Measurements from ENCODE around the gene OBSCN.
A peak's percentile ranks its signal among the peaks of the same experiment; 100 is the strongest.

OBSCN gene

DNA sequence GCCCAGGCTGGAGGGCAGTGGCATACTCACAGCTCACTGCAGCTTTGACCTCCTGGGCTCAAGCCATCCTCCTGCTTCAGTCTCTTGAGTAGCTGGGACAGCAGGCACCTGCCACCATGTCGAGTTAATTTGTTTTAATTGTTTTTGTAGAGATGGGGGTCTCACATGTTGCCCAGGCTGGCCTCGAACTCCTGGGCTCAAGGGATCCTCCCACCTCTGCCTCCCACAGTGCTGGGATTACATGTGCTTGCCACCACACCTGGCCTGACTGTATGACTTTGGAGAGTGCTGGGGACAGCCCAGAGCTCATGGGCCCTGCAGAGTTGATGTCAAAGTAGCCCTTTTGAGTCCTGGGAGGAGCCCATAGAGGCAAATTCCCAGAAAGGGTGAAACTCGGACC, 1.8 kb downstream of the OBSCN start:
- Histone ChIP-seq H3K27ac (ENCODE audit: low read depth in 2 of 2, low read length in 2 of 2) (no peak overlapping the region), H3K4me1 (ENCODE audit: control insufficient read depth in 2 of 2, insufficient read depth in 2 of 2, low read length in 2 of 2) (no peaks in the 10 kb centered on the region), H3K9ac (ENCODE audit: low read depth in 1 of 2, low read length in 2 of 2) (no peak overlapping the region), H3K36me3 (ENCODE audit: control insufficient read depth in 2 of 2, insufficient read depth in 2 of 2, low read length in 2 of 2) (no peaks in the 10 kb centered on the region), H3K9me3 (ENCODE audit: control insufficient read depth in 2 of 2, low read length in 2 of 2) (no peaks in the 10 kb centered on the region), H3K27me3 (ENCODE audit: control insufficient read depth in 2 of 2, insufficient read depth in 2 of 2, low read length in 2 of 2) (peaks cover 0 to 4% of the 10 kb centered on the region in 2 donors), H3K4me3 (ENCODE audit: low read length in 2 of 2) (no peak overlapping the region)

DNA sequence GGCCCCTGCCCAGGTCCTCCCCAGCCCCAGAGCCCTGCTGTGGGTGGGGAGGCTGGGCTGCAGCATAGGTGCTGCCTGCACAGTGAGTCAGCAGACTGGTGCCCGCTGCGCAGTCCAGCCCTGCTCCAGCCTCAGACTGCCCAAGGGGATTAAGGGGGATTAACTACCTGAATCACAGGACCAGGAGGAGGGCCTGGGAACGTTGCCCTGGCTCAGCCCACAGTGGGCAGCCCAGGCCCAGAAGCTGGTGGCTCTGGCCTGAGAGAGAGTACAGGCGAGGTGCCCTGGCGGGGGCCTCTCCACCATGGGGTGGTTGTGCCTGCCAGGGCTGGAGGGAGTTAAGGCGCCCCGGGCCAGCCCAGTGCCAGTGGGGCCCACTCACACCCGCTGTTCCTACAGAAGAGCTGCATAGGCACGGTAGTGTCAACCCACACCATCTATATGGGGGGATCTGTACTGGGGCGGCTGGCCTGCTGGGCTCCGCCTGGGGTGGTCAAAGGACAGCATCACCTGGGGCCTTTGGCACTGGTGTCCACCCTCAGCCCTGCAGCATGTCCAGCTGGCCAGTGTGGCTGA, 2.3 kb downstream of the OBSCN start:
- Histone ChIP-seq H3K27me3 (ENCODE audit: control insufficient read depth in 2 of 2, insufficient read depth in 2 of 2, low read length in 2 of 2) (peaks cover 0 to 4% of the 10 kb centered on the region in 2 donors), H3K9me3 (ENCODE audit: control insufficient read depth in 2 of 2, low read length in 2 of 2) (no peaks in the 10 kb centered on the region), H3K36me3 (ENCODE audit: control insufficient read depth in 2 of 2, insufficient read depth in 2 of 2, low read length in 2 of 2) (no peaks in the 10 kb centered on the region), H3K4me1 (ENCODE audit: control insufficient read depth in 2 of 2, insufficient read depth in 2 of 2, low read length in 2 of 2) (no peaks in the 10 kb centered on the region), H3K27ac (ENCODE audit: low read depth in 2 of 2, low read length in 2 of 2) (no peak overlapping the region), H3K4me3 (ENCODE audit: low read length in 2 of 2) (no peak overlapping the region), H3K9ac (ENCODE audit: low read depth in 1 of 2, low read length in 2 of 2) (no peak overlapping the region)

DNA sequence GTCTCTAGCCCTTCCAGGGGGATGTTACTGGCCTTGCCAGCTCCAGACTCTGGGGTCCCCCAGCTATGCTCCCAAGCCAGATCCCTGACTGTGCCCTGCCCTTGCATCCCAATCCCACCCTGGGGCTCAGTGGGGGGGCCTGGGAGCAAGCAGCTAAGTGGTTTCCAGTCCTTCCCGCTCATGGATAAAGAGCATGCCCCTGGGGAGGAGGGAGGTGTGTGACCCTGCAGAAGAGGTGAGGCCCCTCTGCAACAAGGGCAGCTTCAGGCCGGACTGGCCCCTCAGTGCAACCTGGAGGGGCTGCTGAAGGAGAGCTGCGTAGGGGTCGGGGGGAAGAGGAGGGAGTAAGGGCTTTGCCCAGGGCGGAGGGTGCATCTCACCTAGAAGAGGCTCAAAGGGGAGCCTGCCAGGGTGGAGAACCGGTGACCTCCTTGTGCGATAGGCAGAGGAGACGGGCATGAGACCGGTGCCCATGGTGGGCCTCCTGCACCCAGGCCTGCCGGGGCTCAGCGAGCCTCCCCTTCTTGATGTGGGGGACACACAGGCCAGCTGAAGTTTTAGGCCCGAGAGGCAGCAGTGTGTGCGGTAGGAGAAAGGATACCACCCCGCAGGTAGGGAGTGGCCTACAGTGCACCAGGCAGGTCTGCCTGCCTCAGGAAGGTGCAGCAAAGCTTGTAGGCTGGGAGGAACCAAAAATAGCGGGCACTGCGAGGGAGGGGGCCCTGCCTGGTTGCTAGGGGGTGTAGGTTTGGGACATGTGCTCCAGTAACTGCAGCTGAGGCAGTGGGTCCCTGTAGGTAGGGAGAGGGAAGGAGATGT, 3.1 kb downstream of the OBSCN start:
- Histone ChIP-seq H3K9me3 (ENCODE audit: control insufficient read depth in 2 of 2, low read length in 2 of 2) (no peaks in the 10 kb centered on the region), H3K27ac (ENCODE audit: low read depth in 2 of 2, low read length in 2 of 2) (no peak overlapping the region), H3K4me3 (ENCODE audit: low read length in 2 of 2) (no peak overlapping the region)

DNA sequence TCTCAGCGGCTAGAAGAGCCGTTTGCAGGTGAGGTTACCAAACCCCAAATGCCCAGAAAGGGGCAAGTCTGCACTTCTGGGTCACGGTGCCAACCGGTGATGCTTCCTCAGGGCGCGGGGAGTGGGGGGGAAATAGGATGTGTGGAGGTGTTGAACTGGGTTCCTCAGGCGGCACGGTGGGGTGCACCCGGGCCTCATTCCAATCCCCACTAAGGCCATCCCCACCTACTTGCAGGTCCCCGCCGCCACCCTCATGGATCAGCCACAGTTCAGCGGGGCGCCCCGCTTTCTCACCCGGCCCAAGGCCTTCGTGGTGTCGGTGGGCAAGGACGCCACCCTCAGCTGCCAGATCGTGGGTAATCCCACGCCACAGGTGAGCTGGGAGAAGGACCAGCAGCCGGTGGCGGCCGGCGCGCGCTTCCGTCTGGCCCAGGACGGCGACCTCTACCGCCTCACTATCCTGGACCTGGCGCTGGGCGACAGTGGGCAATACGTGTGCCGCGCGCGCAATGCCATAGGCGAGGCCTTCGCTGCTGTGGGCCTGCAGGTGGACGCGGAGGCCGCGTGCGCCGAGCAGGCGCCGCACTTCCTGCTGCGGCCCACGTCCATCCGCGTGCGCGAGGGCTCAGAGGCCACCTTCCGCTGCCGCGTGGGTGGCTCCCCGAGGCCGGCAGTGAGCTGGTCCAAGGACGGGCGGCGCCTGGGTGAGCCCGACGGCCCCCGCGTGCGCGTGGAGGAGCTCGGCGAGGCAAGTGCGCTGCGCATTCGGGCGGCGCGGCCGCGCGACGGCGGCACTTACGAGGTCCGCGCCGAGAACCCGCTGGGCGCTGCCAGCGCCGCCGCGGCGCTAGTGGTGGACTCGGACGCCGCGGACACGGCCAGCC, 3.9 kb downstream of the OBSCN start:
- no peaks in the 10 kb centered on the region for H3K4me1 ChIP-seq (ENCODE audit: control insufficient read depth in 2 of 2, insufficient read depth in 2 of 2, low read length in 2 of 2)
- no peak overlapping the region for H3K4me3 ChIP-seq (ENCODE audit: low read length in 2 of 2)
- H3K9me3 ChIP-seq (ENCODE audit: control insufficient read depth in 2 of 2, low read length in 2 of 2), result no peaks in the 10 kb centered on the region
- H3K27ac ChIP-seq (ENCODE audit: low read depth in 2 of 2, low read length in 2 of 2), result no peak overlapping the region
- H3K36me3 ChIP-seq (ENCODE audit: control insufficient read depth in 2 of 2, insufficient read depth in 2 of 2, low read length in 2 of 2), result no peaks in the 10 kb centered on the region
- no peaks in the 10 kb centered on the region for H3K27me3 ChIP-seq (ENCODE audit: control insufficient read depth in 2 of 2, insufficient read depth in 2 of 2, low read length in 2 of 2)
- H3K9ac ChIP-seq (ENCODE audit: low read depth in 1 of 2, low read length in 2 of 2), result no peak overlapping the region

More for the DNA sequence above, 3.1 kb downstream of the OBSCN start:
- Histone ChIP-seq H3K4me1 (ENCODE audit: control insufficient read depth in 2 of 2, insufficient read depth in 2 of 2, low read length in 2 of 2) (no peaks in the 10 kb centered on the region), H3K36me3 (ENCODE audit: control insufficient read depth in 2 of 2, insufficient read depth in 2 of 2, low read length in 2 of 2) (no peaks in the 10 kb centered on the region), H3K9ac (ENCODE audit: low read depth in 1 of 2, low read length in 2 of 2) (no peak overlapping the region), H3K27me3 (ENCODE audit: control insufficient read depth in 2 of 2, insufficient read depth in 2 of 2, low read length in 2 of 2) (peaks cover 0 to under 1% of the 10 kb centered on the region in 2 donors)

DNA sequence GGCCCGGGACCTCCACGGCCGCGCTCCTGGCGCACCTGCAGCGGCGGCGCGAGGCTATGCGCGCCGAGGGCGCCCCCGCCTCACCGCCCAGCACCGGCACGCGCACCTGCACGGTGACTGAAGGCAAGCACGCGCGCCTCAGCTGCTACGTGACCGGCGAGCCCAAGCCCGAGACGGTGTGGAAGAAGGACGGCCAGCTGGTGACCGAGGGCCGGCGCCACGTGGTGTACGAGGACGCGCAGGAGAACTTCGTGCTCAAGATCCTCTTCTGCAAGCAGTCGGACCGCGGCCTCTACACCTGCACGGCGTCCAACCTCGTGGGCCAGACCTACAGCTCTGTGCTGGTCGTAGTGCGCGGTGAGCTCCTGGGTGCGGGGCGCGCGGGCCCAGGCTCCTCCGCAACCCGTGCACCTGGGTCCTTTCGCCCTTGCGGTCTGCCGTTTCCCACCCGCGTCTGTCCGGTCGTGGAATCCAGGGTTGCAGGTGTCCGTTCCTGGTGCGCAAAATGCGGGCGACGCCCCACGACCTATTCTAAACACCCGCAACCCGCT, 4.6 kb downstream of the OBSCN start:
- Histone ChIP-seq H3K27me3 (ENCODE audit: control insufficient read depth in 2 of 2, insufficient read depth in 2 of 2, low read length in 2 of 2) (no peaks in the 10 kb centered on the region), H3K9me3 (ENCODE audit: control insufficient read depth in 2 of 2, low read length in 2 of 2) (no peaks in the 10 kb centered on the region), H3K9ac (ENCODE audit: low read depth in 1 of 2, low read length in 2 of 2) (no peak overlapping the region), H3K36me3 (ENCODE audit: control insufficient read depth in 2 of 2, insufficient read depth in 2 of 2, low read length in 2 of 2) (no peaks in the 10 kb centered on the region), H3K4me3 (ENCODE audit: low read length in 2 of 2) (no peak overlapping the region), H3K27ac (ENCODE audit: low read depth in 2 of 2, low read length in 2 of 2) (no peak overlapping the region), H3K4me1 (ENCODE audit: control insufficient read depth in 2 of 2, insufficient read depth in 2 of 2, low read length in 2 of 2) (no peaks in the 10 kb centered on the region)

DNA sequence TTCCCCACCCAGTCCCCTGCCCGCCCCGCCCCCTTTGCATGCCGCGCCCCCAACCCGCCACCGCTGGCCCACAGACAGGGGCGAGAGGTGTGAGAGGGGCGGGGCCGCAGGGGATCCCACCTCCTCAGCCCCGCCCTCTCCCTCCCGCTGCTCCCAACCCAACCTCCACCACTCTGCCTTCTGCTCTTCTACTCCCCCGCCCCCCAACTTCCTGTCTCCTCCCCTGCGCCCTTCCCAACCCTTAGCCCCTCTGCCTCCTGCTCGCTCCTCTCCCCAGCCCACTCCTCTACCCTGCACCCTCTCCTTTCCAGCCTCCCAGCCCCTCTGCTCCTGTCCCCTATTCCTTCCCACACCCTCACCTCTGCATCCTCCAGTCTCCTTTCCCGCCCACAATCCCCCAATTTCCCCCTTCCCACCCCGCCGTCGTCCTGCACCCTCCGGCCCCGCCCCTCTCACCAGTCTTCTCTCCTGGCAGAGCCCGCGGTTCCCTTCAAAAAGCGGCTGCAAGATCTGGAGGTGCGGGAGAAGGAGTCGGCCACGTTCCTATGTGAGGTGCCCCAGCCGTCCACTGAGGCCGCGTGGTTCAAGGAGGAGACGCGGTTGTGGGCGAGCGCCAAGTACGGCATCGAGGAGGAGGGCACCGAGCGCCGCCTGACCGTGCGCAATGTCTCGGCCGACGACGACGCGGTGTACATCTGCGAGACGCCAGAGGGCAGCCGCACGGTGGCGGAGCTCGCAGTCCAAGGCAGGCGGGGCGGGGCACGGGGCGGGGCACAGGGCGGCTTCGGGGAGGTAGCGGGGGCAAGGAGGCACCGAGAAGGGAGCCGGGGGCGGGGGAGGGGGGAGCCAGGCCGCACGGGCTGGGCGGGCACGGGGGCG, 5.4 kb downstream of the OBSCN start:
- no peak overlapping the region for H3K27ac ChIP-seq (ENCODE audit: low read depth in 2 of 2, low read length in 2 of 2)
- no peaks in the 10 kb centered on the region for H3K27me3 ChIP-seq (ENCODE audit: control insufficient read depth in 2 of 2, insufficient read depth in 2 of 2, low read length in 2 of 2)
- H3K9ac ChIP-seq (ENCODE audit: low read depth in 1 of 2, low read length in 2 of 2), result peak overlapping the region in 1 of 2 donors; percentile 51
- no peaks in the 10 kb centered on the region for H3K4me1 ChIP-seq (ENCODE audit: control insufficient read depth in 2 of 2, insufficient read depth in 2 of 2, low read length in 2 of 2)
- H3K4me3 ChIP-seq (ENCODE audit: low read length in 2 of 2), result peak overlapping the region; percentile 63 to 68
- no peaks in the 10 kb centered on the region for H3K9me3 ChIP-seq (ENCODE audit: control insufficient read depth in 2 of 2, low read length in 2 of 2)
- no peaks in the 10 kb centered on the region for H3K36me3 ChIP-seq (ENCODE audit: control insufficient read depth in 2 of 2, insufficient read depth in 2 of 2, low read length in 2 of 2)

DNA sequence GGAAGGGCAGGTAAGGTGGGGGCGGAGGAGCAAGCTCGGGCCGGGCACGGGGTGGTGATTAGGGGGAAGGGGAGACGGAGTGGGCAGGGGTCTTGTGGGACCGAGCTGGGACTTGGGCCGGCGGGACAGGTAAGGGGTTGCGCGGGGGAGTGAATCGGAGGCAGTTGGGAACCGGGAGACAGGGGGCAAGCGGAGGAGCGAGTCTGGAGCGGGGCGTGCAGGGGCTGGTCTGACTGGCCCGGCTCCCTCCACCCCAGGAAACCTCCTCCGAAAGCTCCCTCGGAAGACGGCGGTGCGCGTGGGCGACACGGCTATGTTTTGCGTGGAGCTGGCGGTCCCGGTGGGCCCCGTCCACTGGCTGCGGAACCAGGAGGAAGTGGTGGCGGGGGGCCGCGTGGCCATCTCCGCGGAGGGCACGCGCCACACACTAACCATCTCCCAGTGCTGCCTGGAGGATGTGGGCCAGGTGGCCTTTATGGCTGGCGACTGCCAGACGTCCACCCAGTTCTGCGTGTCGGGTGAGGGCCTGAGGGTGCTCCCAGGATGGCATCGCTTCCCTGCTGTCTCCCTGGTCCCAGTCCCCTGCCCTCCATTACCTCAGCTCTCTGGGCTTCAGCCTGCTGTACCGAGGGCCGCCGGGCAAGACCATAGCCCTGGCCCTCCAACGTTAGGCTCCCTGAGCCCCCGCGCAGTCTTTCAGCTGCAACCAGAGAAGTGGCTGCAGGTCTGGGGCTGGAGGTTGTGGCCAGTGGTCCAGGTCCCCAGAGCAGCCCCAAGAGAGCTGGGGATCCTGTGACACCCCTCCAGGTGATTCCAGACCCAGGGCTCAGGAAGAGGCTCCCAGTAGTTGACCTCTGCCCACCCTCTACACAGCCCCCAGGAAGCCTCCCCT, 6.3 kb downstream of the OBSCN start:
- peak overlapping the region in 1 of 2 donors; percentile 10 for H3K4me3 ChIP-seq (ENCODE audit: low read length in 2 of 2)
- no peaks in the 10 kb centered on the region for H3K36me3 ChIP-seq (ENCODE audit: control insufficient read depth in 2 of 2, insufficient read depth in 2 of 2, low read length in 2 of 2)

DNA sequence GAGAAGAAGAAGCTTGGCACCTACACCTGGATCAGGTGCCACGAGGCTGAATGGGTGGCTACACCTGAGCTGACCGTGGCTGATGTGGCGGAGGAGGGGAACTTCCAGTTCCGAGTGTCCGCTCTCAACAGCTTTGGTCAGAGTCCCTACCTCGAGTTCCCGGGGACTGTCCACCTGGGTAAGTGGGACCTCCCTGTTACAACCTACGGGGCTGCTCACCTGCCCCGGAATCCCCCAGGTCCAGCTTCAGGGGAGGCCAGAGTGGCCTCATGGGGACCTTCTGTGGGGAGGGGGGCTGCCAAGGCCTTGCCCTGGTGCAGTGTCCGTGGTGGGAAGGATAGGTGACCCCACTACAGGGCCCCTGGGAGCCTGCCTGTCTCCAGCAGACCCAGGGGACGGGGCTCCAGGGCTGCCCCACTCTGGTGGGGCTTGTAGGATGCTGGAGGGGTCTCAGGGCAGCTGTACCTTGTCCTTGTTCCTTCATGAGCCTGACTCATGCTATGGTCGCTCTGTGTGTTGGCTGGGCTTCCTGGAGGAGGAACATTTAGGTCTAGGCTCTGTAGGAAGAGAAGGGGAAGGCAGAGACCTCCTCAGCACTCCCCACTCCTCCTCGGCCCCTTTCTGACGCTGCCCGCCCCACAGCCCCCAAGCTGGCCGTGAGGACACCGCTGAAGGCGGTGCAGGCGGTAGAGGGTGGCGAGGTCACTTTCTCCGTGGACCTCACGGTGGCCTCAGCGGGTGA, 7.2 kb downstream of the OBSCN start:
- no peaks in the 10 kb centered on the region for H3K9me3 ChIP-seq (ENCODE audit: control insufficient read depth in 2 of 2, low read length in 2 of 2)
- no peak overlapping the region for H3K9ac ChIP-seq (ENCODE audit: low read depth in 1 of 2, low read length in 2 of 2)
- no peak overlapping the region for H3K4me3 ChIP-seq (ENCODE audit: low read length in 2 of 2)
- H3K36me3 ChIP-seq (ENCODE audit: control insufficient read depth in 2 of 2, insufficient read depth in 2 of 2, low read length in 2 of 2), result no peaks in the 10 kb centered on the region
- H3K4me1 ChIP-seq (ENCODE audit: control insufficient read depth in 2 of 2, insufficient read depth in 2 of 2, low read length in 2 of 2), result no peaks in the 10 kb centered on the region
- H3K27me3 ChIP-seq (ENCODE audit: control insufficient read depth in 2 of 2, insufficient read depth in 2 of 2, low read length in 2 of 2), result no peaks in the 10 kb centered on the region
- H3K27ac ChIP-seq (ENCODE audit: low read depth in 2 of 2, low read length in 2 of 2), result no peak overlapping the region

More for the DNA sequence above, 6.3 kb downstream of the OBSCN start:
- Histone ChIP-seq H3K4me1 (ENCODE audit: control insufficient read depth in 2 of 2, insufficient read depth in 2 of 2, low read length in 2 of 2) (no peaks in the 10 kb centered on the region), H3K27me3 (ENCODE audit: control insufficient read depth in 2 of 2, insufficient read depth in 2 of 2, low read length in 2 of 2) (no peaks in the 10 kb centered on the region), H3K27ac (ENCODE audit: low read depth in 2 of 2, low read length in 2 of 2) (no peak overlapping the region), H3K9me3 (ENCODE audit: control insufficient read depth in 2 of 2, low read length in 2 of 2) (no peaks in the 10 kb centered on the region), H3K9ac (ENCODE audit: low read depth in 1 of 2, low read length in 2 of 2) (no peak overlapping the region)

All from mucosa of rectum (tissue), 2 donors.